ENCODE data around the gene TOP2A. TPM values are rescaled to one million over a fixed set of nuclear protein-coding genes. Genes with fewer than 3 reads are reported as not detected.
A peak's percentile ranks its signal among the peaks of the same experiment; 100 is the strongest.

Gene TOP2A
- total RNA-seq, 1 donor from 2014 or later, result 114 TPM

DNA sequence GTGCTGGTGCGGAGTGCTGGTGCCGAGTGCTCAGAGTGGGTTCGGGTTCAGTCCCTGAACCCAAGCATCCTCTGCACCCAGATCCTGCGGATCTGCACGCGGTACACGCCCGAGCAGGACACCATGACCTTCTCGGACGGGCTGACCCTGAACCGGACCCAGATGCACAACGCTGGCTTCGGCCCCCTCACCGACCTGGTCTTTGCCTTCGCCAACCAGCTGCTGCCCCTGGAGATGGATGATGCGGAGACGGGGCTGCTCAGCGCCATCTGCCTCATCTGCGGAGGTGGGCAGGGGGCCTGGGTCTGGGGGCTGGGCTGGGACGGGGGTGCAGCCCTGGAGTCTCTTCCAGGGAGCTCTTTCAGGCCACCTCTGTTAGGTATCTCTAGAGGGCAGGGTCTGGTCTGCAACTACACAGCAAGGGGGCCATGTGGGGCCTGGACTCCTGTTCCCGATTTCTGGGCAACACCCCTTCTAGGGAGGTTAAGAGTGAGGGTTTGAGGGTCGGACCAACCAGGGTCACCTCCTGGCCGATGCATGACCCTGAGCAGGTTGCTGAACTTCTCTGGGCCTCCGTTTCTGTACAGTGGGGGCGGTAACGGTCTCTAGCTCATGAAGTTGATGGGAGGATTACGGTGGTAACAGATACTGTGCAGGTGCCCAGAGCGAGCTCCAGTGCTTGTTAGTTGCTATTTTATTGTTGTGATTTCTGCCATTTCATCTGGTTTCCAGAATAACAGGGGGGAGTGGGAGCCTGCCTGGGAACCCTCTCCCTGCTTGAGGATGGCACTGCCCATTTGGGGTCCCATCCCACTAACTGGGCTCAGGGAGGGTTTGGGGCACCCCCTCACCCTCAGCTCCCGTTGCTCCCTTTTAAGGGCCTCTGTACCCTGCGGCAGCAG lies 63.2 kb downstream of the TOP2A start:
- no peak for DNase-seq (ENCODE audit: low spot score, unreplicated experiment)
- Mint-ChIP-seq H3K4me3 (ENCODE audit: low read depth) (no peak overlapping the region), H3K27me3 (no peaks in the 10 kb centered on the region), H3K27ac (no peak overlapping the region), H3K9me3 (ENCODE audit: low read depth) (no peaks in the 10 kb centered on the region), H3K4me1 (ENCODE audit: low read depth) (peaks cover 45% of the 10 kb centered on the region), H3K36me3 (ENCODE audit: insufficient read depth) (peaks cover 10% of the 10 kb centered on the region)
- TF ChIP-seq, protein P1, sequence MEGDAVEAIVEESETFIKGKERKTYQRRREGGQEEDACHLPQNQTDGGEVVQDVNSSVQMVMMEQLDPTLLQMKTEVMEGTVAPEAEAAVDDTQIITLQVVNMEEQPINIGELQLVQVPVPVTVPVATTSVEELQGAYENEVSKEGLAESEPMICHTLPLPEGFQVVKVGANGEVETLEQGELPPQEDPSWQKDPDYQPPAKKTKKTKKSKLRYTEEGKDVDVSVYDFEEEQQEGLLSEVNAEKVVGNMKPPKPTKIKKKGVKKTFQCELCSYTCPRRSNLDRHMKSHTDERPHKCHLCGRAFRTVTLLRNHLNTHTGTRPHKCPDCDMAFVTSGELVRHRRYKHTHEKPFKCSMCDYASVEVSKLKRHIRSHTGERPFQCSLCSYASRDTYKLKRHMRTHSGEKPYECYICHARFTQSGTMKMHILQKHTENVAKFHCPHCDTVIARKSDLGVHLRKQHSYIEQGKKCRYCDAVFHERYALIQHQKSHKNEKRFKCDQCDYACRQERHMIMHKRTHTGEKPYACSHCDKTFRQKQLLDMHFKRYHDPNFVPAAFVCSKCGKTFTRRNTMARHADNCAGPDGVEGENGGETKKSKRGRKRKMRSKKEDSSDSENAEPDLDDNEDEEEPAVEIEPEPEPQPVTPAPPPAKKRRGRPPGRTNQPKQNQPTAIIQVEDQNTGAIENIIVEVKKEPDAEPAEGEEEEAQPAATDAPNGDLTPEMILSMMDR (IDR thresholded peaks at IDR 0.05; ENCODE audit: unreplicated experiment), result no peak

DNA sequence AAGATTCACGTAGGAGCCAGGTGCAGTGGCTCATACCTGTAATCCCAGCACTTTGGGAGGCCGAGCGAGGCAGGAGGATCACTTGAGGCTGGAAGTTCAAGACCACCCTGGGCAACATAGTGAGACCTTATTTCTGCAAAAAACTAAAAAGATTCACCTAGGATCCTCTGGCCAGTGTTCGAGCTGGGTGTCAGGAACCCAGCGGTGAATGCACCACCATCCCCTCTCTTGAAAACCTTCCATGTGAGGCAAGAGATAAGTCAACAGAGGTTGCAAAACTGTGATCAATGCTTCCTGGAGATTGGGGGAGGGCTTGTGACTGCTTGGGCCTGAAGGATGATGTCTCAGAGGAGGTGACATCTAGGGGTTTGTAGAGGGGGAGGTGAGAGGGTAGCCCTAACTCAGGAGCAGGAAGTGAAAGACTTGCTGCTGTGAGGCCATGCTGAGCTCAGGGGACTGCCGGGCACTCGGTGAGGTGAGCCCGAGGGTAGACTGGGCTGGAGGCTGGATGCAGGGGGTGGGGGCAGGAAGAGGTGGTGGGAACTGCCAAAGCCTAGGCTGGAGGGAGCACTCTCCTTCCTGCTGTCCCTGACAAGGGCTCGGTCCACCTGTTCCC lies 64.8 kb downstream of the TOP2A start:
- TF ChIP-seq, protein P1 (IDR thresholded peaks at IDR 0.05; ENCODE audit: unreplicated experiment), result no peak
- Mint-ChIP-seq H3K9me3 (ENCODE audit: low read depth) (no peaks in the 10 kb centered on the region), H3K4me1 (ENCODE audit: low read depth) (peaks cover 54% of the 10 kb centered on the region), H3K36me3 (ENCODE audit: insufficient read depth) (peaks cover 14% of the 10 kb centered on the region), H3K27me3 (no peaks in the 10 kb centered on the region), H3K4me3 (ENCODE audit: low read depth) (no peak overlapping the region), H3K27ac (peak overlapping the region; percentile 57)
- DNase-seq (ENCODE audit: low spot score, unreplicated experiment), result no peak

DNA sequence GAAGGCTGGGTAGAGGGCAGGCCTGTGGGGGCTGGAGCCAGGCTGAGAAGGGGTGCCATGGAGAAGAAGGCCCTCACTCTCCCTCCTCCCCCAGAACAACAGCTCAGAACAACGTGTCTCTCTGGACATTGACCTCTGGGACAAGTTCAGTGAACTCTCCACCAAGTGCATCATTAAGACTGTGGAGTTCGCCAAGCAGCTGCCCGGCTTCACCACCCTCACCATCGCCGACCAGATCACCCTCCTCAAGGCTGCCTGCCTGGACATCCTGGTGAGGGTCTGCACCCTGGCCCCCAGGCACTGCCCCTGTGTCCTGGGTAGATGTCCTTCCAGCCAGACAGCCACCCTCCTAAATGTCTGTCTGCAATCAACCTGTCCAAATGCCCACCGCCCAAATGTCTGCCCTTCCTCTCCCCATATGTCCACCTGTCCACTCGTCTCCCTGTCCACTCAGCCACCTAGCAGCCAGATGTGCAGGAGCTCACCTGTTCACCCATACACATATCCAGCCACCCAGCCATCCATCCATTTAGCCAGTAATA lies 65.4 kb downstream of the TOP2A start:
- peak overlapping the region; percentile 57 for H3K27ac Mint-ChIP-seq
- H3K9me3 Mint-ChIP-seq (ENCODE audit: low read depth), result no peaks in the 10 kb centered on the region
- H3K4me3 Mint-ChIP-seq (ENCODE audit: low read depth), result no peak overlapping the region
- no peaks in the 10 kb centered on the region for H3K27me3 Mint-ChIP-seq
- peaks cover 14% of the 10 kb centered on the region for H3K36me3 Mint-ChIP-seq (ENCODE audit: insufficient read depth)
- DNase-seq (ENCODE audit: low spot score, unreplicated experiment), result no peak
- TF ChIP-seq, protein P1 (IDR thresholded peaks at IDR 0.05; ENCODE audit: unreplicated experiment), result no peak
- H3K4me1 Mint-ChIP-seq (ENCODE audit: low read depth), result peaks cover 58% of the 10 kb centered on the region

DNA sequence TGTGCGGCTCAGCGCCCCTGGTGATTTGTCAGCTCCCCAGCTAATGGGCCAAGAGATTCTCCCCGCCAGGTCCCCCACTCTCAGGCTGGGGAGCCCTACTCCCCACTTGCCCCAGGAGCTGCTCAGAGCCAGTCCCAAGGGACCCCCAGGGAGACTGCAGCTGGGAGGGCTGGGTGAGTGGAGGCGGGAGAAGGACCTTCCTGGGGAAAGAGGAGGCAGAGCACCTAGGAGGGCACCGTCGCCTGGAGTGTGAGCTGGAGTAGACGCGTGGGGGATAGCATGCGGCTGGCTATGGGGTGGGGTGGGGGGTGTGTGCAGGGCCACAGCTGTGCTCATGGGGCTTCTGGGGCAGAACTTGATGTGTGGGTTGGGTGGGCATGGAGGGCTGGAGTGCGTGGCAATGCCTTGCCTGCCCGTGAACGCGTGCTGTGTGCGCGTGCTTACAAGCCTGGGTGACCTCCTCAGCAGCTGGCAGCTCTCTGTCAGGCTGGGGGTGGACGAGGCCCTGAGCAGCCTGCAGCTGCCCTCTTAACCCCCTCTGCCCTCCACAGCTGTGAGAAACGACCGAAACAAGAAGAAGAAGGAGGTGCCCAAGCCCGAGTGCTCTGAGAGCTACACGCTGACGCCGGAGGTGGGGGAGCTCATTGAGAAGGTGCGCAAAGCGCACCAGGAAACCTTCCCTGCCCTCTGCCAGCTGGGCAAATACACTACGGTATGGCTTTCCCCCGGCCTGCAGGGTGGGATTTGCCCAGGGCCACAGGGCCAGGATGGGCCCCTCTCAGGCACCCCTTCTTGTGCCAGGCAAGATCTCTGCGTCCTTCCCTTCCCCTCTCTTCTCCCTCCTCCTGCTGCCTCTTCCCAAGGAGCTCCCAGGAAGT lies 66.1 kb downstream of the TOP2A start:
- no peaks in the 10 kb centered on the region for H3K9me3 Mint-ChIP-seq (ENCODE audit: low read depth)
- H3K36me3 Mint-ChIP-seq (ENCODE audit: insufficient read depth), result peaks cover 14% of the 10 kb centered on the region
- H3K4me3 Mint-ChIP-seq (ENCODE audit: low read depth), result peak overlapping the region; percentile 45
- DNase-seq (ENCODE audit: low spot score, unreplicated experiment), result no peak
- no peaks in the 10 kb centered on the region for H3K27me3 Mint-ChIP-seq
- peak overlapping the region; percentile 92 for H3K27ac Mint-ChIP-seq
- TF ChIP-seq, protein P1 (IDR thresholded peaks at IDR 0.05; ENCODE audit: unreplicated experiment), result no peak
- peaks cover 65% of the 10 kb centered on the region for H3K4me1 Mint-ChIP-seq (ENCODE audit: low read depth)

Measured in progenitor cell of endocrine pancreas (in vitro differentiated cells).